HEK293 (cell line): ENCODE data around the gene NXF2B.
"Not testable (repeated sequence)": the region's sequence is repeated elsewhere in the genome, so short reads cannot be mapped to it uniquely, and the experiment has no call there.

Experiments
- CTCF ChIA-PET: fragments of 350-600 bp; formaldehyde crosslinking; extraction: SDS; loops from one replicate; lab custom pipeline; 2021; ENCODE audit warnings: antibody characterized with exemption; lab: Yijun Ruan, JAX
- POLR2A ChIA-PET: fragments of 300-600 bp; formaldehyde crosslinking; extraction: SDS; loops from one replicate; lab custom pipeline; 2020; ENCODE audit warnings: antibody characterized with exemption, inconsistent platforms; lab: Yijun Ruan, JAX
- H3K27ac ChIP-seq: fragments of 200-500 bp; sonication (Bioruptor generic); 2 replicates; pipeline ENCODE4 v1.5.1; 2014; ENCODE audit warnings: low read depth, low read length, control low read depth, inconsistent platforms; ENCODE audit errors: extremely low read depth
- H3K36me3 ChIP-seq, 2 experiments: fragments of 200-500 bp in 1 of 2; sonication (Bioruptor generic) in 1 of 2; 1 replicate in 1 of 2; 2 replicates in 1 of 2; pipeline ENCODE4 v1.5.1; 2014 to 2017; ENCODE audit warnings: inconsistent platforms in 2 of 2, low read length in 2 of 2; ENCODE audit not compliant: control insufficient read depth in 2 of 2, insufficient read depth in 1 of 2
- H3K4me1 ChIP-seq: fragments of 200-500 bp; sonication (Bioruptor generic); 2 replicates; pipeline ENCODE4 v1.5.1; 2014; ENCODE audit warnings: mild to moderate bottlenecking, low read length, inconsistent platforms; ENCODE audit not compliant: control insufficient read depth, insufficient read depth
- H3K4me3 ChIP-seq: 2 replicates; pipeline ENCODE4 v1.5.1; 2011; ENCODE audit warnings: low read depth, mild to moderate bottlenecking, control low read depth, low read length, moderate library complexity
- H3K9me3 ChIP-seq: fragments of 200-500 bp; sonication (Bioruptor generic); 2 replicates; pipeline ENCODE4 v1.5.1; 2014; ENCODE audit warnings: low read depth, low read length, inconsistent platforms; ENCODE audit not compliant: control insufficient read depth, insufficient read depth
- SP2 ChIP-seq: fragments of 450-650 bp; formaldehyde crosslinking; IDR thresholded peaks from 2 replicates; pipeline ENCODE4 v1.5.1; 2016; ENCODE audit warnings: missing biosample characterization, missing genetic modification characterization
- ZNF654 ChIP-seq: fragments of 450-650 bp; formaldehyde crosslinking; IDR thresholded peaks from 2 replicates; pipeline ENCODE4 v1.5.1; 2016; ENCODE audit warnings: low read depth, missing biosample characterization, missing genetic modification characterization
- ZNF843 ChIP-seq: fragments of 450-650 bp; formaldehyde crosslinking; IDR thresholded peaks from 2 replicates; pipeline ENCODE4 v1.5.1; 2016; ENCODE audit warnings: missing biosample characterization, missing genetic modification characterization

The NXF2B gene, protein sequence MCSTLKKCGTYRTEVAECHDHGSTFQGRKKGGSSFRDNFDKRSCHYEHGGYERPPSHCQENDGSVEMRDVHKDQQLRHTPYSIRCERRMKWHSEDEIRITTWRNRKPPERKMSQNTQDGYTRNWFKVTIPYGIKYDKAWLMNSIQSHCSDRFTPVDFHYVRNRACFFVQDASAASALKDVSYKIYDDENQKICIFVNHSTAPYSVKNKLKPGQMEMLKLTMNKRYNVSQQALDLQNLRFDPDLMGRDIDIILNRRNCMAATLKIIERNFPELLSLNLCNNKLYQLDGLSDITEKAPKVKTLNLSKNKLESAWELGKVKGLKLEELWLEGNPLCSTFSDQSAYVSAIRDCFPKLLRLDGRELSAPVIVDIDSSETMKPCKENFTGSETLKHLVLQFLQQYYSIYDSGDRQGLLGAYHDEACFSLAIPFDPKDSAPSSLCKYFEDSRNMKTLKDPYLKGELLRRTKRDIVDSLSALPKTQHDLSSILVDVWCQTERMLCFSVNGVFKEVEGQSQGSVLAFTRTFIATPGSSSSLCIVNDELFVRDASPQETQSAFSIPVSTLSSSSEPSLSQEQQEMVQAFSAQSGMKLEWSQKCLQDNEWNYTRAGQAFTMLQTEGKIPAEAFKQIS

GRCh38 chrX:102439908-102440307, at the start of gene NXF2B:
TSS of gene NXF2B (minus strand) at chrX:102440008. CDS start at chrX:102380036, 59,972 bp downstream.
- H3K9me3 ChIP-seq, H3K4me3 ChIP-seq, CTCF ChIA-PET, H3K36me3 ChIP-seq, H3K27ac ChIP-seq, POLR2A ChIA-PET, H3K4me1 ChIP-seq: not testable (repeated sequence)

- H3K4me3 ChIP-seq, CTCF ChIA-PET, H3K27ac ChIP-seq, POLR2A ChIA-PET, H3K4me1 ChIP-seq, H3K36me3 ChIP-seq, H3K9me3 ChIP-seq: not testable (repeated sequence)
Measured at GRCh38 chrX:102478765-102479164, 39.0 kb upstream of the NXF2B start.

DNA sequence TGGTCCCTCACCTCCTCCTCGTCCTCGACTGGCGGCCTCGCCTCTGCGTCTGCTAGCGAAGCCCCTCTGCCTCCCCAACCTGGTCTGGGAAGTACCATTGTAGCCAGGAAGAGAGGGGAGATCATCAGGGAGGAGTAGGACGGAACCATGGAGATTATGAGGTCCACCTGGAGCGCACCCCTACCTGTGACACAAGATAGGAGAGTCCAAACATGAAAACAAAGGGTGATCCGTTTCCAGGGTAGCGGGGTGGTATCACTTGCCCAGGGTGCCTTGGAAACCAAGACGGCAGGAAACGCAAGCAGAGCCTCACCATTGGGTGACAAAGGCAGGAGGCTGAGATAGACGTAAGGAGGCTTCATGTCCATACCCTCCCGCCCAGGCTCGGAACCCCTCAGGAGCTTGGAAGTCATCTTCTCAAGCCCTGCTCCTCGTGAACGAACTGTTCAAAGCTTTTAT, 32.0 kb upstream of the NXF2B start, which contains the start of gene TCP11X2:
TCP11X2 (minus strand) TSS at position 51 of the 459 bp plus-strand sequence.
- H3K36me3 ChIP-seq, H3K4me1 ChIP-seq, H3K4me3 ChIP-seq, H3K27ac ChIP-seq, H3K9me3 ChIP-seq, POLR2A ChIA-PET, CTCF ChIA-PET: not testable (repeated sequence)

DNA sequence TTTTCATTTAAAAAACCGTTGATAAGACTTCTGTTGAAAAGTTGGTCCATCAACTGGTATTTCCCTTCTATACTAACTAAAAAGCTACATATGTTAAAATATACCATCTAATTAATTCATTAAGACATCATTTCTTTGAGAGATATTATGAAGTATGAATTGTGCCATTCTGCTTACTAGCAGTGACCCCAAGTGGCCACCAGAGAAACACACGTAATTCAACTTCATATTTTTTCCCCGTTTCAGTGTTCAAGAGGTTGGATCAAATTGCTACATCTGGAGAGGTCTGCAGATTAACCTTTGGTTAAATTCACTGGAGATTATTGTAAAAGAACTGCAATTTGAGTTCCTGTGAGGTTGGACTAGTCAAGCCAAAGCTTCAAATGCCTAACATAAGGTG, 30.4 kb upstream of the NXF2B start:
- H3K4me3 ChIP-seq, CTCF ChIA-PET, H3K27ac ChIP-seq, H3K36me3 ChIP-seq, H3K9me3 ChIP-seq, H3K4me1 ChIP-seq, POLR2A ChIA-PET: not testable (repeated sequence)

DNA sequence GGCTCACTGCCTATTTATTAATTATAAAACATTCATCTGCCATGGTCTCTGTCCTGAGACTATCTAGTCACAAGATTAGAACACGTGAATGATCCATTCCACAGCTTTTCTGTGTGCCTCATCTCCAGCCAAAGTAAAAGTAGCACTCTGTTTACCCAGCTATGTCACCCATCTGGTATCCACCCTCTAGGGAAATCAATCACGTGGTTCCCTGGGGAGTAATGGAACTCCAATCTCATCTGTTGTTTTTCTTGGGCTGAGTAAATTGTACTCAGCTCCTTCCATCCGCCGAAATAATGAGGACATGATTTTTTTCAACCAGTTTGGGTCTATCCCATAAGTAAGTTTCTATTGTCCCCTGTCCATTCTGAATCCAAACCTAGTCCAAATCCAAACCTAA, 18.8 kb upstream of the NXF2B start:
- H3K36me3 ChIP-seq, H3K27ac ChIP-seq, H3K4me1 ChIP-seq, CTCF ChIA-PET, H3K4me3 ChIP-seq, H3K9me3 ChIP-seq, POLR2A ChIA-PET: not testable (repeated sequence)

- POLR2A ChIA-PET, H3K9me3 ChIP-seq, H3K4me3 ChIP-seq, CTCF ChIA-PET, H3K36me3 ChIP-seq, H3K27ac ChIP-seq, H3K4me1 ChIP-seq: not testable (repeated sequence)
Measured at GRCh38 chrX:102414493-102414892, 25.3 kb downstream of the NXF2B start.

DNA sequence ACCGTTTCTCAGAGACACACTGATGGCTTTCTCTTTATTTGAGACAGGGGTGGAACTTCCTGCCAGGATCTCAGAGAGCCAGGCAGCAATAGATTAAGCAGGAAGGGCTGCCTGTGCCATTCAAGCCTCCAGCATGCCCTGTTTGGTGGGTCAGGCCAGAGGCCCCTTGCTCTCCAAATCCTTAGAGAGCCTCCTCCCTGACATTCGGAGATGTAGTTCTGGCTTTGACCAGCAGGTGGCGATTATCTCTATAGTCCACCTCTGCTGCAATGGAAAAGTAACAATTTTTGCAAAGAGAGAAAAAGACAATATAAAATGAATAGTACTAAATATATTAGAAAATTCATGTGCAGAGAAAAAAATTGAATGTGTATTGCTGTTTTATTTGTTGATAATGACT, 93.9 kb downstream of the NXF2B start:
- TF ChIP-seq ZNF654: peak; percentile 26; the same call in 1 of the 2 replicates
- no peak for TF ChIP-seq SP2 (tag by site-specific recombination)
- no peak for TF ChIP-seq ZNF843 (tag by site-specific recombination)
- H3K4me3 ChIP-seq: no peak overlapping the region
- H3K36me3 ChIP-seq: no peaks in the 10 kb centered on the region
- no peaks in the 10 kb centered on the region for H3K4me1 ChIP-seq
- no peak overlapping the region for H3K27ac ChIP-seq
- POLR2A ChIA-PET: no interaction called here
- H3K9me3 ChIP-seq: no peaks in the 10 kb centered on the region
- CTCF ChIA-PET: interaction anchor here (1.2 kb wide), 1 partner anchor 521 kb away, joined by 3 read pairs; no protein-coding TSS in a partner anchor
